HG03045 (cell line): ENCODE results near the gene ANKIB1.
"Not testable (repeated sequence)": the region's sequence is repeated elsewhere in the genome, so short reads cannot be mapped to it uniquely, and the experiment has no call there.

Experiments used
- ATAC-seq: cut with Tn5 transposase; IDR thresholded peaks from one replicate; pipeline ENCODE4 v1.9.1; 2021; ENCODE audit warnings: mild to moderate bottlenecking, moderate library complexity; ENCODE audit not compliant: unreplicated experiment

ANKIB1 gene

DNA sequence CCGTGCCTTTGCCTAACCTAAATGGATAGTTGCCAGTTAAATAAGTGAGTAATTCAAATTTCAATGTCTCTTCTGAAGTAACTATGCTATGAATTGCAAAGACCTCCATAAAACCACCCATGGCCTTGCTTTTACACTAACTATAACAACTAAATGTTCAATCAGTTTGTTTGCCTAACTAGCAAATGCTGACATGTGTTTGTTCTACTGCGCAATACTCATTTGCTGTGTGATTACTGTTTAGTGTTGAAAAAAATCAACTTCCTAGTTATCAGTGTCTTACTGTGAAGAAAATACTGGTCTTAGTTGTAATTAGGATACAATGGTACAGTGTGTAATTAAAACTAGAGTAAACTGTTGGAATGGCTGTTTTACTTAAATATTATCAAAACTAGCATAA, 154.2 kb downstream of the ANKIB1 start:
- no peak for ATAC-seq

DNA sequence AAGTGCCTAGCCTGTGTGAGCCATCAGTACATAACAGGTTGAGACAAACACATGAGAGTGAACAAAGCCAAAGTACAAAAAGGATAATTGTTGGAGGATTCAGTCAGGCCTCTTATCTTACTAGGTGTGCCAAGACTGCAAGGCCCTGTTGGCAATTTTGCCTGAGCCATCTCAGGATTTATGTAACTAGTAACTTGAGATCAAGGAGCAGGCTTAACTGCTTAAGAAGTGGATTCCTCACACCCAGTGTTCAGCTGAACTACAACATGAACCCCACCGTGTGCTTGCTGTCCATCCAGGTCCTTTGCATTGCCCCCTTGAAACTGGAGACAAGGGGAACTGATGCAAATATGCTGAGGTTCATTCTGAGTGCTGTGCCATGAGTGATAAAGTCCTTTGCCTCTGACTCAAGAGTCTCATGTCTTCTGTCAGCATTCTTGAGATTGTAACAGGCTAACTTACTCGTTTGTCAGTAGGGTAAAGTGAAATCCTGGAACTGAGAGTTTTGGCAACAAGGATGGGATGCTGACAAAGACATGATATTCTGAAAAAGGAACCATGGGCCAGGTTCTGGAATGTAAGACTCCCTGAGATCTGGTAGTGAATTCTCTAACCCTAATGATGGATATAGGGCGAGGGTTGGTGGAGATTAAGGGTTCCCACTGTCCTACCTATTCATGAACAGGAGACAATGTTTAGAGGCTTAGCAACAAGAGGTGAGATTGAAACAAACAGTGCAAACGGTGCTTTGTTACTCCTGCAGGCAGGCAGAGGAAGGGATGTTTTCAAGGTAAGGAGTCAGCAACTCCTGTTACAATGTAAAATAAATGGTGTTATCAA, 157.4 kb downstream of the ANKIB1 start:
- ATAC-seq, result no peak

DNA sequence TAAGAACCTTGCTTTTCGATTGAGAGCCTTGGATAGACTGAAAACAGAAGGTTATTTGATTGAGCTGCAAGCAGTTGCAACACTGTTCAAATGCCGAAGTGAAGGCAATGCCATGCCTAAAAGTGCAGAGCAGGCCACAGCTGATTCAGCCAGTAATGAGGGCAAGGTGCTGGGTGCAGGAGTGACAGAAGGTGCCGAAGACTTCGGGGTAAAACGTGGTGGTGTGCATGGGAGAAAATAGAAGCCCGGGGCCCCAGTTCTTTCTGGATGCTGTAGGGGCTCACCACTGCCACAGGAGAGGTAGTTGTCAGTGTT, 157.9 kb downstream of the ANKIB1 start:
- no peak for ATAC-seq

DNA sequence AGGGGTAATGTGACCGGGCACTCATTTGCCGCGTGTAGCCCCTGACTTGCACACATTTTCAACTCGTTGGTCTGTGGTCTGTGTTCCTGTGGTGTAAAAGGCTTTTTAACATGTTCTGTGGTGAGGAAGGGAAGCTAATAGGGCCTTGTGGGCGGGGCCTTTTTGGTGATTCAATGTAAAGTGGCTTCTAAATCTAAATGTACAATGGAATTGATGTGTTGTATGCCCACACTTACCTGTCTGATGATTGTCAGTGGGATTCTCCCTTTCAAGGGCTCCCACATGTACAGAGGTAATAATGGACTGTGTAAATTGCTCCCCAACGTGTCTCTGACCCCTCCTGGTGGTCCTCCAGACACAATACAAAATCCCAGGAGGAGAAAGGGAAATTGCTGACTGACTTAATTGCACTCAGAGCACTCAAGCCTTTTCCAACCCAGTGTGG, 158.4 kb downstream of the ANKIB1 start:
- ATAC-seq, result no peak

DNA sequence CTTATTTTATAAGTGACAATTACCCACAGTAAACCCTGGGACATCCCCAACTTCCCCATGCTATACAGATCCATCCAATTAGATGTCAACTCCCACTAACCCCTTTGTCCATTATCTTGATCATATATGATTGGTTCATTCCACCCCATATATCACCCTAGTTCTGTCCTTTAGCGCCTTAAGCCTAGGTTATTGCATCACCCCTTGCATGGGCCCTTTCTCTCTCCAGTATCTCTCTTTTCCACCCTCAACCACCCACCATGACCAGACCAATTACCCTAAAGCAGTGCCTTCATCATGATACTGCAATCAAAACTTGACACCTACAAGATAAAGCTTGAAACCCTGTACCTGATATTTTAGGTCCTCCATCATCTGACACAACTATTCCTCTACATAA, 163.6 kb downstream of the ANKIB1 start:
- no peak for ATAC-seq

DNA sequence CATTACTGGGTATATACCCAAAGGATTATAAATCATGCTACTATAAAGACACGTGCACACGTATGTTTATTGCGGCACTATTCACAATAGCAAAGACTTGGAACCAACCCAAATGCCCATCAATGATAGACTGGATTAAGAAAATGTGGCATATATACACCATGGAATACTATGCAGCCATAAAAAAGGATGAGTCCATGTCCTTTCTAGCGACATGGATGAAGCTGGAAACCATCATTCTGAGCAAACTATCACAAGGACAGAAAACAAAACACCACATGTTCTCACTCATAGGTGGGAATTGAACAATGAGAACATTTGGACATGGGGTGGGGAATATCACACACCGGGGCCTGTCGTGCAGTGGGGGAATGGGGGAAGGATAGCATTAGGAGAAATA, 164.4 kb downstream of the ANKIB1 start:
- ATAC-seq, result not testable (repeated sequence)

DNA sequence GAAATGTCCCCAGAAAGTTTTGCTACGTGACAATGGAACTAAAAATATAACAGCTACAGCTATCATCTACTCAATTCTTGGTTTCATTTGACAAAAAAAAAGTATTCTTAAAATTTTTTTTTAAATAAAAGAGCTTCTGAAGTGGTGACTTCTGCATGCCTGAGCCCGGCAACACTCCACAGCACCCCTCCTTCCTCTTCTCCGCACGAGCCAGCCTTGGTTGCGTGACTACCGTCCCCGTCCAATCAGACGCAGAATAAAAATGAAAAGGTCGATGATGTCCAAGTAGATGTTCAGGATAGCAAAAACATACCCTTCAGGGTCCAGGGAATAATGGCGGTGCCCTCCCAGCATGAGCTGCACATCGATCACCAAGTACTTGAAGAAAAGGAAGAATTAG, 167.0 kb downstream of the ANKIB1 start:
- no peak for ATAC-seq

DNA sequence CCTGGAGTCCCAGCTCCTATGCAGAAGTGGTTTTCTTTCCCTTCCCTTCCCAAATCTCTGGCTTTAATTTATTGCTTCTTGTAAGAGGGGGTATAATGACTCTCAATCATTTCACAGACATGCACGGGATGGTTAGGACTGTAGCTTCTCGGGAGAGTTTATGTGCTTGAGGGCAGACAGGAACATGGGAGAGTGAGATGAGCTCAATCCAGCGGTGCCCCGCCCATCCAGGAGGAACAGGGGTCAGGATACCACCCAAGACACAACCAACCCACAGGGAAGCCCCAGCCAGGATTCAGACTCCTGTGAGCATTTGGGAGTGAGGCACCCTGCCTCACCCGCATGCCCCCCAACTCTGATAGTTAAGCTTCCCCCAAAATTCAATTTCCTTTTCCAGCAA, 167.8 kb downstream of the ANKIB1 start:
- no peak for ATAC-seq

DNA sequence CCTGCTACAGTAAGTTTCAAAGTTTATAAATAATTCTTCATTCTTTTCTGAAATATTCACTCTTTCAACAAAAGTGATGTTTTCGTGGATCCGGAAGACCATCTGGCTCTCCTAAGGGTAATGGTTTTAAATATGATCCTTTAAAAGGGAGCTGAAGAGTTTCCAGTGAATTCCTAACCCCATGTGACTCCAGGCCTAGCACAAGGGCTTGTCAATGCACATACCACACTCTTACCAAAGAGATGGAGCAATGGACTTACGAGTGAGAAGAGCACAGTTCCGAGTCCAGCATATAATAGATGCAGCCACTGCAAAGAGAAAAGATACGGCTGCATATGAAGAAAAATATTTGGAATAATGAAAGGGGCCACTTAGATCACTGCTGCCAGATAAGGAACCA, 169.5 kb downstream of the ANKIB1 start:
- ATAC-seq, result no peak

DNA sequence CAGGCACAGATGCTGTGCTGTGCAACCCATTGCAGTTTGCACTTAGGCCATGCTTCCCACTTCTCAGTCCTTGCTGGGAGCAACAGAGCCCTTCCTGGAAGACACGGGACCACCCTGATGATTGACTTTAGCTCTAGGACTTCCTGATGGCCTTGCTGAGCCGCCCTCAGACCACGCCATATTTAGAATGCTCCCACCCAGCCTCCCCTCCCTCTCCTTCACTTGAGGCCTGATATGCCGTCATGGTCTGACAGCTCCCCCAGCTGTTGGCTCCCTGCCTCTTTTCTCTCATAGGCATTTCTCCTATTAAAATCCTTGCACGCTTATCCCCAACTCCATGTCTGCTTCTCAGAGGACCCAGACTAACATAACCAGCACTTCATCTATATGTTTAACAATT, 172.1 kb downstream of the ANKIB1 start:
- no peak for ATAC-seq

DNA sequence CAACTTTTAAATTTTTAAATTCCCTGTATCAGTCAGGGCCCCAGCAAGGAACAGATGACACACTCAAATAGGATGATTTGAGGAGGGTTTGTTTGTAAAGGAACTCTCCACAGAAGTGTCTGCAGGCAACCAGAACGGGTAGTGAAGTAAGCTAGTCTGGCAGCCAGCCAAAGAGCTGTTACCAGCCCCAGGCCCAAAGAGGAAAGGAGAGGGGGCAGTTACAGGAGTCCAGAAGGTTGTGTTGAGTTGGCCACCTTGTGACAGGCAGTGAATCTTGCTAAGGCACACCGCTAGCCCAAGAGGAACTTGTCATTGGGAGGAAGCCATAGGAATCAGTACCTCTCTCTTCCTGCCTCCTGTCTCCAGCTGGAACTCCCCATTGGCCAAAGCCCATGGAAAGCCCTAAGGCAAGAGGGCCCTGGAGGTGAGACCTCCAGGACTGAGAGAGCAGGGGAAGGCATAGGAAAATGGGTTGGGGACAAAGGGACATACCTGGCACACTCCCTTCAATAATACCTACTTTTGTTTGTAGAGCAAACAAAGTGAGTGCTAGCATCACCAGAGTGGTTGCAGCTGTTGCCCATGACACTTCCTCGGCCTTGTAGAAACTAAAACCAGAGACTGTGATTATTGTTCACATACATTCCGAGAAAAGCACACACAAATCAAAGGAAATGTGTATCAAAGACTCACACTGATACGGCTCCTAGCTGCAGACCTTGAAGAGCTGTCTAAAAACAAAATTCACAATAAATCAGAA, 176.1 kb downstream of the ANKIB1 start:
- no peak for ATAC-seq

DNA sequence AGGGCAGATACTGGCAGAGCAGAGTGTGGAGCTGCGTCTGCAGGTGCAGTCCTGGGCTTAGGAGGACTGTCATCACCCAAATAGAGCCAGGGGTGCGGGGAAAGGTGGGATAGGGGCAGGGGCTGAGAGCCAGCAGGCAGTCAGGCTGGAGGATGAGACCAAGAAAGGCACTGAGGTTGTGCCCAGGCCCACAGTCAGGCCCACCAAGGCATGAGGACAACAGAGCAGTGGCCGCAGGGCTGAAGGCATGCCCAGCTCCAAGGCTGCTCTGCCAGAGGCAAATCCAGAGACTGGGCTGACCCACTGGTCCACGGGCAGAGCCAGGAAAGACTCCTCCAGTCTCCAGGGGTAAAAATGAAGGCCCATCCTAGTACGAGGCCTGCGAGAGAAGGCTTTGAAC, 177.2 kb downstream of the ANKIB1 start:
- no peak for ATAC-seq

DNA sequence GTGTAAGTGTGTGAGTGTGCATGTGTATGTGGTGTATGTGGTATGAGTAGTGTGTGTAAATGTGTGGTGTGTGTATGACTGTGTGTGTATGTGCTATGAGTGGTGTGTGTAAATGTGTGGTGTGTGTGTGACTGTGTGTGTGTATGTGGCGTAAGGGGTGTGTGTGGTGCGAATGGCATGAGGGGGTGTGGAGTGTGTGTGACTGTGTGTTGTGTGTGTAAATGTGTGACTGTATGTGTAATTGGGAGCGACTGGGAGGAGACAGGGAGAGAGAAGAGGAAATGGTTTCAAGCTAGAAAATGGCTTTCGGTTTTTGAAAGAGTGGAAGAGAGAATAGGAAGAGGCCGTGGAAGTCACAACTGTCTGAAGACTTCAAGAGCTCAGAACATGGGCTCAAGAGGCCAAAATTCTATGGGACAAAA, 177.9 kb downstream of the ANKIB1 start:
- ATAC-seq, result no peak

DNA sequence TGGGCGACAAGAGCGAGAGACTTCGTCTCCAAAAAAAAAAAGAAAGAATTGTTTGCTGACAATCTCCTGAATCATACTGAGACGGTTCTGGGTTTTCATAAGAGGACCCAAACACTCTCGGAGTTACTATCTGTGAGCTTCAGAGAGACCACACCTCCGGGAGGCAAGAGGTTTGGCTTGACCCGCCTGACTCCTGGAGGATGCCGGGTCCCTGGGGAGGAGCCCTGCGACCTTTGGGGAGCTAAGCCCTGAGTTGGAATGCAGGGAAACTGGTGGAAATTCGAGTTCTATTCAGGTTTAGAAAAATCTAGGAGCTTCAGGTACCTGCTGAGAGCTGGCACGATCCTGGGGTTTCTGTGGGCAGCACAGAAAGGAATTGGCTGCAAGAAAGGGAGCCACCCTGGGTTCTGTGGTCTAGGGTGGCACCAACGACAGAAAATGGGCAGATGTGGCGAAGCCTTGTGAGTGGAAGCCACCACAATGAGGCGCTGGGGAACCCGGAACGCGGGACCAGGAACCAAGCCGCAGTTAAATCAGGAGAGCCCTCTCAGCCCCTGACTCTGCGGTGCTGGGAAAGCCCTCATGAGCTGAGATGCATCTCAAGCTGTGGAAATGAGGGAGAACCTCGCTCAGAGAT, 179.7 kb downstream of the ANKIB1 start:
- ATAC-seq, result no peak

DNA sequence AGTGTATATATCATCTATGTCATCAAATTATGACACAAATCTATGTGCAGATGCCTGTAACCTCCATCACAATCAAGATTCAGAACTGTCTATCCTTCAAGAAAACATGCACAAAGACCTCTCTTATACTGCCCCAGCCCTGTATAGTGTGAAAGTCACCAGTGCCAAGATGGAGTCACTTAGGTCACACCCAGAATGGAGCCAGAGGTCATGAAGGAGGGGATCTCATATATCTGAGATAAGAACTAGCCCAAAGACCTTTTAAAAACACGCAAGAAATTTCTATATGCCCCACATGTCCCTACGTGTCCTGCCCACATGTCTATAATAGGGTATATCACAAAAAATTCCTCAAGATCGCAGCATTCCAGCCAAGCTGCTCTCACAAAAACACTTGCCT, 181.4 kb downstream of the ANKIB1 start:
- ATAC-seq, result no peak

DNA sequence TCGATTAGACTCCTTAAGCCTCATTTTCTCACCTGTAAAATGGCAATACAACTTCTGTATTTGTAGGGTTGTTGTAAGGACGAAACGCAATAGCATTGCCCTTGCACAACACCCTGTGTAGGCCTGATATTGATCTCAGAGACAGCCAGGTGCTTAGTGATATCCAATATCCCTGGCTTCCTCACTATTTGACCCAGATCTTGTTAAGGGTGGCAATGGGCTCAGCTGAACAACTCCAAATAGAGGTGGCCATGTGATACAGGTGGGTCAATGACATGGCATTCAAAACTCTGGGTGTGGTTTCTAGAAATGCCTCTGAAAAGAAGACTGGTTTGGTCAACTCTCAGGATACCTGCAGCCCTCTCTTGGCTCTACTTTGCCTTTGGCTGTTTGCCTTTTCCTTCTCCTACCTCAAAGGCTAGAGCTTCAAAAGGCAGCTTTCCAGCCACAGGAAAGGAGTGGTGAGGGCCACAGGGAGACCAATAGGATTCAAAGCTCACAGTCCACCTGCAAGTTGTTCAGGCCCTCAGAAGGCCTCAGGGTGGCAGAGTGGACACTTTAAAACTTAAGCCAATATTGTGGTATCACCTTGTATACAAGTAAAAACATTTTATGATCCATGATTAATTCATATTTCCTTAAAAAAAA, 186.6 kb downstream of the ANKIB1 start:
- ATAC-seq, result no peak

DNA sequence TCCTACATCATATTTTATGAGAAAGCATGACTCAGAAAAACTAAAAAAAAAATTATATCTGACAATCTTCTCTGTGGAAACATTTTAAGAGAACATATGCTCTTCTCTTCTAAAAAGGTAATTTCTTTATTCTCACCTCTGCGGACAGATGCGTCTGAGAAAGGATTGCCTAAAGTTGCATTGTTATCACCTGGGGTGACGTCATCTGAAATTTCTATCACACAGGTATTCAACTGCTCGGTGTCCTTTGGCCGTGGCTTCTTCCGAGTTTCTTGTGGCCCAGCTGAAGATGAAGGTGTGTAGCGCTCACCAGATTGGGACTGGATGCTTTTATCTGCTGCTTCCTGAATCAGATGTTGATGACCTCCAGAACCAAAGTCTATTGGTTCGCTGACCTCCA, 187.2 kb downstream of the ANKIB1 start:
- ATAC-seq, result no peak

DNA sequence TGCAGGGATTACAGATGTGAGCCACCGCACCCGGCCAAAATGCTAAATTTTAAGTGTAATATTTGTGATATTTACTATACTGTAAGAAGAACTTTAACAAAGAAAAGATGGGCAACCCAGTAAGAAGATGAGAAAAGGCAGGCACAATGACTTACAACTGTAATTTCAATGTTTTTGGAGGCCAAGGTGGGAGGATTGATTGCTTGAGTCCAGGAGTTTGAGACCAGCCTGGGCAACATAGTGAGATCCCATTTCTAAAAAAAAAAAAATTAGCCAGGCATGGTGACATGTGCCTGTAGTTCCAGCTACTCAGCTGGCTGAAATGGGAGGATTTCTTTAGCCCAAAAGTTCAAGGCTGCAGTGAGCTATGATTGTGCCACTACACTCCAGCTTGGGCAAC, 189.8 kb downstream of the ANKIB1 start:
- no peak for ATAC-seq

DNA sequence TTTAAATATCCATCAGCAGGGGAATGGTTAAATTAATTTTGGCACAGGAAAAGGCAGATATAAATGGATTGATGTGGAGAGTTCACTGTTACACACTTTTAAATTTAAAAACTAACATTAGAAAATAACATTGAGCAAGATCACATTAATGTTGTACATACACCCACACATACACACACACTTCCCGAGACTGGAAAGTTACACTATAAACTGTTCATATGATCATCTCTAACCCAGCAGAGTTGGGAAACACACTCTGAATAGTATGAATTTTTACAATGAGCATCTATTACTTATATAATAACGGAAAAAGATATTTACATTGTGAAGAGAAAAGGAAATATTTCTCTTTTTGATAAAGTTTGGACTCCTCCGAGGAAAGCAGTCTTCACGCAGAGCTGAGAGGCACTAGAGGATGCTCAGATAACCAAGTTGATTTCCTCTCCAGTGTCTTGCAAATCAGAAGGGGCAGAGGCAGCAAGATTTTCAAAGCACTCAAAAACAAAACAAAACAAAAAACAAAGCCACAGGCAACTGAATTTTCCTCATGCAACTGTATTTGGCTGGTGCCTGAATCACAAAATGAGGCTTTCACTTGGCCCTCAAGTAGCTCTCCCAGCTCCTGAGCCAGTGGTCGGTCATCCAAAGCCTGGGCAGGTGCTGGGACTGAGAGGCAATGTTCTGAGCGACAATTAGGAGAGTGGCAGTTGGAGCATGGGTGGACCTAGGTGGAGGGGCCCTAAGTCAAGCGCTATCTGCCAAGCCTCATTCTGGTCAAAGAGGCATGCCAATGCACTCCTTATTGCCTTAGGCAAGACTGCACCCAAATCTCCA, 191.1 kb downstream of the ANKIB1 start:
- ATAC-seq, result no peak

DNA sequence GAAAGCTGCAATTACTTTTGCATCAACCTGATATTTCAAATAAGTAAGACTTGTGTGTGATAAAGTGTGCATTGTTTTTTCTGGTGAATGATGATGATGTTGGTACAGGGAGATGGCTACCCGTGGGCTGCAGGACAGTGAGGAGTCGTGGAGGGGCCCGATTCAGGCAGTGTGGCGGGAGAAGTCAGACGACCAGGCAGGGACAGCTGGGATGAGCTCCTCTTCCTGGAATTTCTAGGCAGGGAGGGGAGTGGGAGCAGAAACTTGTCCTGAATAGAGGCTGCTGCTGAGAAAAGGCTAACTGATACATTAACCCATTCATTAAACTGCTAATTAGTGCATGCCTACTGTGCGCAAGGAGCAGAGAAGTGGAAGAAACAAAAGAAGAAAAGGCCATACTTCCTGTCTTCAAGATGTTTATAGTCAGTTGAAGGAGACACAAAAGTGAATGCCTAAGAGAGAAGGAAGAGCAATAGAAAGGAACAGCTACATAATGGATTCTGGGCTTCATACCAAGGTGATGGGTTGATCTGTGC, 192.2 kb downstream of the ANKIB1 start:
- ATAC-seq, result no peak
